Articular chondrocyte of knee joint (primary cell): ENCODE measurements around the gene IP6K2. TPM values are rescaled to one million over a fixed set of nuclear protein-coding genes. Genes with fewer than 3 reads are reported as not detected.

Experiments
- small RNA-seq: library from RNA; depleted of rRNA; stranded (forward); fragments of <200 nt; gene quantifications from one replicate; pipeline ENCODE3, GENCODE V24; 2012
- total RNA-seq: library from RNA; depleted of rRNA; stranded (reverse); fragments of >200 nt; gene quantifications from 2 replicates; pipeline ENCODE4 v1.2.3, GENCODE V29; 2012

Gene IP6K2, protein sequence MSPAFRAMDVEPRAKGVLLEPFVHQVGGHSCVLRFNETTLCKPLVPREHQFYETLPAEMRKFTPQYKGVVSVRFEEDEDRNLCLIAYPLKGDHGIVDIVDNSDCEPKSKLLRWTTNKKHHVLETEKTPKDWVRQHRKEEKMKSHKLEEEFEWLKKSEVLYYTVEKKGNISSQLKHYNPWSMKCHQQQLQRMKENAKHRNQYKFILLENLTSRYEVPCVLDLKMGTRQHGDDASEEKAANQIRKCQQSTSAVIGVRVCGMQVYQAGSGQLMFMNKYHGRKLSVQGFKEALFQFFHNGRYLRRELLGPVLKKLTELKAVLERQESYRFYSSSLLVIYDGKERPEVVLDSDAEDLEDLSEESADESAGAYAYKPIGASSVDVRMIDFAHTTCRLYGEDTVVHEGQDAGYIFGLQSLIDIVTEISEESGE
- 41.0 and 47.2 TPM in 2 replicates for total RNA-seq

GRCh38 chr3:48716982-48717746 lies at the start of gene IP6K2:
IP6K2 (minus strand) TSS chr3:48717221; CDS start chr3:48695291, 21,930 bp downstream.

DNA sequence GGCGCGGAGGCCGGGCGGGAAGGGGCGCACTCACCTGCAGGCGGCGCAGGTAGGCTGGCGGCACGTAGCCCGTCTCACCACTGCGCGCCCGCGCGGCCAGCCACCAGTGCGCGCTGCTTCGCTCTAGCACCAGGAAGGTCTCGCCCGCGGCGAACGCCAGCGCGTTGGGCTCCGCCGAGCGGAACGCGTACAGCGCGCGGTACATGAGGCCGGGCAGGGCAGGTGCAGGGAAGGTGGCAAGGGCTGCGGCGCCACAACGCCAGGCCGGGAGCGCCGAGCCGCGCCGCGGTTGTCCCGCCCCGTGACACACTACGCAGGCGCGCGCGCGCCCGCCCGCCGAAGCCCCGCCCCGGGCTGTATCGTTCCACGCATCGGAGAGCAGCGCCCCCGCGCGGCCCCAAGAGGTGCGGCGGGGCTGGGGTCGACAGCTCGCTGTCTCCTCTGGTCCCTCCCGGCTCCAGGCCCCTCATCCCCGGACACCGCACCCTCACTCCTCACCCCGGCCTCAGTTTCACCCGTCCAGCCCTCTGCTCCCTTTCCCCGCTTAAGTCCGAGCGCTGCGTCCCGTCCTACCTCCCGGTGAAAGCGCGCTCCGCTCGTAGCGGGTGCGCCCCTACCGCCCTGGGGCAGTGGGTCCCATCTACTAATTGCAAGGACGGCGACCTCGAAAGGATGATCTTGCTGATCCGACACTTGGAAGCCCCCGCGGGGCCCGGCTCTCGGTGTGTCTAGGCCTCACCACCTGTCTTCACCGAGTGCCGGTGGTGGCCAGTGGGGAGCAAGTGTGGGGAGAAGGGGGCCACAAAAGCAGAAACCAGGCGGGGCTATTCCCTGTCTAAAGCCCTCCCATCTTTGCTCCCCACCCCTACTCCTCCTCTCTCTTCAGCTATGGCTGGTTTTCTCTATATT lies 31.2 kb downstream of the IP6K2 start, which contains the start of gene NCKIPSD:
Gene NCKIPSD (minus strand): TSS at position 313 of the 909 bp plus-strand sequence. CDS start 108 bp downstream, at position 205.

GRCh38 chr3:48662753-48663488 lies 54.1 kb downstream of the IP6K2 start, which contains the start of gene CELSR3:
CELSR3 (minus strand) TSS chr3:48662886; CDS start chr3:48662634, 252 bp downstream.

Small RNA genes within 50 kb of the gene (small RNA-seq; reads per million reads assigned to genes)
- not detected for gene AC141002.1

Other genes with a start within 250 kb of the IP6K2 start
- 103 and 127 TPM in 2 replicates for gene SHISA5, start 213.0 kb downstream of the IP6K2 start, total RNA-seq
- 12.5 and 13.3 TPM in 2 replicates for gene PFKFB4, start 160.4 kb downstream of the IP6K2 start, total RNA-seq
- gene UCN2, start 153.4 kb downstream of the IP6K2 start, total RNA-seq: 0.13 and 0.22 TPM in 2 replicates
- gene COL7A1, start 121.9 kb downstream of the IP6K2 start, total RNA-seq: 3.5 and 3.9 TPM in 2 replicates
- gene UQCRC1, start 107.6 kb downstream of the IP6K2 start, total RNA-seq: 210 and 251 TPM in 2 replicates
- not detected in 2 replicates for gene TMEM89, start 95.5 kb downstream of the IP6K2 start, total RNA-seq
- 20.8 and 27.6 TPM in 2 replicates for gene SLC26A6, start 81.8 kb downstream of the IP6K2 start, total RNA-seq
- 1.3 and 1.4 TPM in 2 replicates for gene CELSR3, start 54.3 kb downstream of the IP6K2 start, total RNA-seq
- 9.7 and 17.1 TPM in 2 replicates for gene NCKIPSD, start 31.3 kb downstream of the IP6K2 start, total RNA-seq
- gene PRKAR2A, start 130.7 kb upstream of the IP6K2 start, total RNA-seq: 56.5 and 62.1 TPM in 2 replicates
- gene SLC25A20, start 181.7 kb upstream of the IP6K2 start, total RNA-seq: 15.7 and 25.4 TPM in 2 replicates
- 61.2 and 70.3 TPM in 2 replicates for gene ARIH2, start 201.6 kb upstream of the IP6K2 start, total RNA-seq